Measurements from ENCODE around the gene CACNA2D4.
A peak's percentile ranks its signal among the peaks of the same experiment; 100 is the strongest.

Gene CACNA2D4

GRCh38 chr12:1939801-1940607 is 21.6 kb upstream of the CACNA2D4 start:
- H3K27me3 ChIP-seq (ENCODE audit: control insufficient read depth, insufficient read depth, low read length) = no peaks in the 10 kb centered on the region
- H3K4me3 ChIP-seq (ENCODE audit: low read length) = no peak overlapping the region
- no peak overlapping the region for H3K4me2 ChIP-seq (ENCODE audit: low read length)
- H3K4me1 ChIP-seq (ENCODE audit: control insufficient read depth, insufficient read depth, low read length) = peaks cover 19% of the 10 kb centered on the region
- peak overlapping the region; percentile 13 for H3K9ac ChIP-seq (ENCODE audit: low read depth, low read length)
- H3K9me3 ChIP-seq (replicated peaks; ENCODE audit: low read length) = no peaks in the 10 kb centered on the region
- peaks cover 11% of the 10 kb centered on the region for H3K36me3 ChIP-seq (ENCODE audit: insufficient read depth, low read length)

GRCh38 chr12:1939331-1939730 is 20.9 kb upstream of the CACNA2D4 start:
- H3K27me3 ChIP-seq (ENCODE audit: control insufficient read depth, insufficient read depth, low read length) = no peaks in the 10 kb centered on the region
- no peak overlapping the region for H3K4me2 ChIP-seq (ENCODE audit: low read length)
- H3K4me3 ChIP-seq (ENCODE audit: low read length) = no peak overlapping the region
- H3K36me3 ChIP-seq (ENCODE audit: insufficient read depth, low read length) = peaks cover 11% of the 10 kb centered on the region
- H3K9me3 ChIP-seq (replicated peaks; ENCODE audit: low read length) = no peaks in the 10 kb centered on the region
- peaks cover 19% of the 10 kb centered on the region for H3K4me1 ChIP-seq (ENCODE audit: control insufficient read depth, insufficient read depth, low read length)
- H3K9ac ChIP-seq (ENCODE audit: low read depth, low read length) = no peak overlapping the region

- Histone ChIP-seq H3K4me1 (ENCODE audit: control insufficient read depth, insufficient read depth, low read length) (peaks cover 34% of the 10 kb centered on the region), H3K27me3 (ENCODE audit: control insufficient read depth, insufficient read depth, low read length) (no peaks in the 10 kb centered on the region), H3K36me3 (ENCODE audit: insufficient read depth, low read length) (peaks cover 11% of the 10 kb centered on the region), H3K4me2 (ENCODE audit: low read length) (no peak overlapping the region), H3K9ac (ENCODE audit: low read depth, low read length) (no peak overlapping the region), H3K9me3 (replicated peaks; ENCODE audit: low read length) (no peaks in the 10 kb centered on the region), H3K4me3 (ENCODE audit: low read length) (no peak overlapping the region)
These were observed 19.2 kb upstream of the CACNA2D4 start for GRCh38 chr12:1937481-1938224.

GRCh38 chr12:1936406-1937320 is 18.2 kb upstream of the CACNA2D4 start:
- Histone ChIP-seq H3K9me3 (replicated peaks; ENCODE audit: low read length) (no peaks in the 10 kb centered on the region), H3K4me1 (ENCODE audit: control insufficient read depth, insufficient read depth, low read length) (peaks cover 43% of the 10 kb centered on the region), H3K36me3 (ENCODE audit: insufficient read depth, low read length) (peaks cover 11% of the 10 kb centered on the region), H3K9ac (ENCODE audit: low read depth, low read length) (no peak overlapping the region), H3K4me2 (ENCODE audit: low read length) (peak overlapping the region; percentile 60), H3K4me3 (ENCODE audit: low read length) (peak overlapping the region; percentile 1), H3K27me3 (ENCODE audit: control insufficient read depth, insufficient read depth, low read length) (peaks cover 5% of the 10 kb centered on the region)

GRCh38 chr12:1935700-1936378 is 17.4 kb upstream of the CACNA2D4 start:
- peak overlapping the region; percentile 60 for H3K4me2 ChIP-seq (ENCODE audit: low read length)
- H3K4me1 ChIP-seq (ENCODE audit: control insufficient read depth, insufficient read depth, low read length) = peaks cover 43% of the 10 kb centered on the region
- H3K9ac ChIP-seq (ENCODE audit: low read depth, low read length) = no peak overlapping the region
- peak overlapping the region; percentile 1 for H3K4me3 ChIP-seq (ENCODE audit: low read length)
- peaks cover 11% of the 10 kb centered on the region for H3K36me3 ChIP-seq (ENCODE audit: insufficient read depth, low read length)
- peaks cover 7% of the 10 kb centered on the region for H3K27me3 ChIP-seq (ENCODE audit: control insufficient read depth, insufficient read depth, low read length)
- no peaks in the 10 kb centered on the region for H3K9me3 ChIP-seq (replicated peaks; ENCODE audit: low read length)

- Histone ChIP-seq H3K4me3 (ENCODE audit: low read length) (no peak overlapping the region), H3K36me3 (ENCODE audit: insufficient read depth, low read length) (peaks cover 11% of the 10 kb centered on the region), H3K4me1 (ENCODE audit: control insufficient read depth, insufficient read depth, low read length) (peaks cover 43% of the 10 kb centered on the region), H3K9ac (ENCODE audit: low read depth, low read length) (no peak overlapping the region), H3K9me3 (replicated peaks; ENCODE audit: low read length) (no peaks in the 10 kb centered on the region), H3K4me2 (ENCODE audit: low read length) (no peak overlapping the region), H3K27me3 (ENCODE audit: control insufficient read depth, insufficient read depth, low read length) (peaks cover 7% of the 10 kb centered on the region)
These were observed 16.8 kb upstream of the CACNA2D4 start for GRCh38 chr12:1935242-1935641.

GRCh38 chr12:1934831-1935230 is 16.4 kb upstream of the CACNA2D4 start:
- H3K4me1 ChIP-seq (ENCODE audit: control insufficient read depth, insufficient read depth, low read length) = peaks cover 42% of the 10 kb centered on the region
- peaks cover 7% of the 10 kb centered on the region for H3K27me3 ChIP-seq (ENCODE audit: control insufficient read depth, insufficient read depth, low read length)
- H3K4me2 ChIP-seq (ENCODE audit: low read length) = no peak overlapping the region
- no peak overlapping the region for H3K4me3 ChIP-seq (ENCODE audit: low read length)
- no peak overlapping the region for H3K9ac ChIP-seq (ENCODE audit: low read depth, low read length)
- H3K36me3 ChIP-seq (ENCODE audit: insufficient read depth, low read length) = peaks cover 11% of the 10 kb centered on the region
- no peaks in the 10 kb centered on the region for H3K9me3 ChIP-seq (replicated peaks; ENCODE audit: low read length)

- H3K27me3 ChIP-seq (ENCODE audit: control insufficient read depth, insufficient read depth, low read length) = peaks cover 7% of the 10 kb centered on the region
- peaks cover 11% of the 10 kb centered on the region for H3K36me3 ChIP-seq (ENCODE audit: insufficient read depth, low read length)
- peaks cover 39% of the 10 kb centered on the region for H3K4me1 ChIP-seq (ENCODE audit: control insufficient read depth, insufficient read depth, low read length)
- H3K4me2 ChIP-seq (ENCODE audit: low read length) = no peak overlapping the region
- no peak overlapping the region for H3K9ac ChIP-seq (ENCODE audit: low read depth, low read length)
- no peak overlapping the region for H3K4me3 ChIP-seq (ENCODE audit: low read length)
- no peaks in the 10 kb centered on the region for H3K9me3 ChIP-seq (replicated peaks; ENCODE audit: low read length)
These were observed 15.6 kb upstream of the CACNA2D4 start for GRCh38 chr12:1934068-1934467.

- peak overlapping the region; percentile 60 for H3K4me2 ChIP-seq (ENCODE audit: low read length)
- H3K4me3 ChIP-seq (ENCODE audit: low read length) = no peak overlapping the region
- H3K9me3 ChIP-seq (replicated peaks; ENCODE audit: low read length) = no peaks in the 10 kb centered on the region
- H3K4me1 ChIP-seq (ENCODE audit: control insufficient read depth, insufficient read depth, low read length) = peaks cover 39% of the 10 kb centered on the region
- H3K27me3 ChIP-seq (ENCODE audit: control insufficient read depth, insufficient read depth, low read length) = peaks cover 10% of the 10 kb centered on the region
- peaks cover 7% of the 10 kb centered on the region for H3K36me3 ChIP-seq (ENCODE audit: insufficient read depth, low read length)
- no peak overlapping the region for H3K9ac ChIP-seq (ENCODE audit: low read depth, low read length)
These were observed 15.0 kb upstream of the CACNA2D4 start for GRCh38 chr12:1933342-1934051.

- peak overlapping the region; percentile 60 for H3K4me2 ChIP-seq (ENCODE audit: low read length)
- peaks cover 21% of the 10 kb centered on the region for H3K27me3 ChIP-seq (ENCODE audit: control insufficient read depth, insufficient read depth, low read length)
- H3K9ac ChIP-seq (ENCODE audit: low read depth, low read length) = no peak overlapping the region
- H3K36me3 ChIP-seq (ENCODE audit: insufficient read depth, low read length) = peaks cover under 1% of the 10 kb centered on the region
- H3K4me3 ChIP-seq (ENCODE audit: low read length) = no peak overlapping the region
- H3K4me1 ChIP-seq (ENCODE audit: control insufficient read depth, insufficient read depth, low read length) = peaks cover 44% of the 10 kb centered on the region
- no peaks in the 10 kb centered on the region for H3K9me3 ChIP-seq (replicated peaks; ENCODE audit: low read length)
These were observed 13.9 kb upstream of the CACNA2D4 start for GRCh38 chr12:1932264-1932777.

Measured in skeletal muscle satellite cell (primary cell).